Measurements from ENCODE around the gene RPL36A. TPM values are rescaled to one million over a fixed set of nuclear protein-coding genes. Genes with fewer than 3 reads are reported as not detected.
A peak's percentile ranks its signal among the peaks of the same experiment; 100 is the strongest.

Gene RPL36A
- polyA plus RNA-seq, 1 of the 3 experiments (the other 2 are of a cell fraction), result 3,417 TPM

GRCh38 chrX:101417190-101417589 lies 26.4 kb downstream of the RPL36A start:
- POLR2A ChIA-PET, result interaction anchor here (2.4 kb wide), 1 partner anchor 27 kb away, joined by 15 read pairs; the partner anchor contains the start of gene RPL36A
- Histone ChIP-seq H3K79me2 (ENCODE audit: insufficient read depth) (peaks cover 9% of the 10 kb centered on the region; the same call in 1 of the 2 replicates), H4K20me1 (ENCODE audit: insufficient read depth) (peaks cover 2% of the 10 kb centered on the region; the same call in 1 of the 2 replicates), H3K36me3 (replicated peaks in 1 of 2; ENCODE audit: control insufficient read depth in 1 of 2, insufficient read depth in 2 of 2, low read length in 1 of 2) (peaks cover 13 to 23% of the 10 kb centered on the region in 2 experiments), H3K27me3 (ENCODE audit: insufficient read depth) (no peaks in the 10 kb centered on the region), H3K9ac (no peak overlapping the region), H3K9me2 (no peaks in the 10 kb centered on the region), H3K9me3 (no peaks in the 10 kb centered on the region), H3F3A (replicated peaks; ENCODE audit: insufficient read depth) (peaks cover 13% of the 10 kb centered on the region), H3K27ac (ENCODE audit: low read depth in 2 of 2, low read length in 1 of 2) (peak overlapping the region in 1 of 2 experiments; percentile 6; a peak in 1 of 4 replicates), H2AFZ (ENCODE audit: low read depth) (peak overlapping the region; percentile 97), H3K4me3 (ENCODE audit: low read depth in 2 of 2, low read length in 1 of 2) (no peak overlapping the region), H3K4me2 (no peak overlapping the region), H3K4me1 (ENCODE audit: control insufficient read depth in 1 of 2, insufficient read depth in 2 of 2, low read depth in 1 of 2, low read length in 1 of 2) (peaks cover 0 to 6% of the 10 kb centered on the region in 2 experiments; a peak in 2 of 4 replicates)
- no peak for DNase-seq
- TF ChIP-seq MAX (IDR thresholded peaks at IDR 0.05; ENCODE audit: low read depth) (no peak), GABPA (IDR thresholded peaks at IDR 0.05; ENCODE audit: low read depth) (no peak), GATA2 (CRISPR knock-in tag; IDR thresholded peaks at IDR 0.05) (no peak), TAF1 (IDR thresholded peaks at IDR 0.05; ENCODE audit: borderline replicate concordance, low read depth, low read length) (no peak), SMC3 (IDR thresholded peaks at IDR 0.05; ENCODE audit: low read depth, low read length) (no peak), EZH2phosphoT487 (IDR thresholded peaks at IDR 0.05; ENCODE audit: borderline replicate concordance, low read depth) (no peak), REST (IDR thresholded peaks at IDR 0.05; ENCODE audit: low read depth, low read length) (no peak), NRF1 (IDR thresholded peaks at IDR 0.05; ENCODE audit: low read depth, low read length) (no peak), FOXJ3 (CRISPR knock-in tag; IDR thresholded peaks at IDR 0.05) (no peak)
- CTCF ChIA-PET, result interaction anchor here (1.0 to 3.4 kb wide), 8 partner anchors 10 to 1442 kb away, joined by 3 to 24 read pairs (median 6); partner anchors contain the start of genes GLA and HNRNPH2
- 91% methylated on average over 4 of the region's 4 CpGs for WGBS (ENCODE audit: low lambda C conversion rate)

- peak; percentile 74 for TF ChIP-seq TAF1 (IDR thresholded peaks at IDR 0.05; ENCODE audit: borderline replicate concordance, low read depth, low read length)
- TF ChIP-seq NFIC (IDR thresholded peaks at IDR 0.05; ENCODE audit: borderline replicate concordance), result no peak
- TF ChIP-seq YY1 (IDR thresholded peaks at IDR 0.05; ENCODE audit: low read depth), result peak; percentile 86
- no peak for TF ChIP-seq GATA2 (CRISPR knock-in tag; IDR thresholded peaks at IDR 0.05)
- TF ChIP-seq MXI1 (IDR thresholded peaks at IDR 0.05; ENCODE audit: low read depth, low read length), result 0 out of 2 replicates have a peak, but pooled peaks have one; percentile 15
- TF ChIP-seq IRF3 (IDR thresholded peaks at IDR 0.05; ENCODE audit: low read depth, low read length), result no peak
- no peak for TF ChIP-seq ELF1 (IDR thresholded peaks at IDR 0.05)
- H3K27me3 ChIP-seq (ENCODE audit: insufficient read depth), result no peaks in the 10 kb centered on the region
- ChIA-PET POLR2A (interaction anchor here (0.7 to 2.4 kb wide), 2 partner anchors 28 to 1837 kb away, joined by 3 to 15 read pairs; partner anchors contain the start of genes RPL36A and TCEAL8), CTCF (interaction anchor here (1.1 to 2.2 kb wide), 3 partner anchors 11 to 84 kb away, joined by 3 to 6 read pairs (median 5); partner anchors contain the start of genes GLA and HNRNPH2)
- no peaks in the 10 kb centered on the region for H3K9me3 ChIP-seq
- peak overlapping the region; percentile 61 for H3K9ac ChIP-seq
- peaks cover 10 to 13% of the 10 kb centered on the region in 2 experiments for H3K36me3 ChIP-seq (replicated peaks in 1 of 2; ENCODE audit: control insufficient read depth in 1 of 2, insufficient read depth in 2 of 2, low read length in 1 of 2)
- DNase-seq, result peak; percentile 74
- no peaks in the 10 kb centered on the region for H3K9me2 ChIP-seq
- H4K20me1 ChIP-seq (ENCODE audit: insufficient read depth), result no peaks in the 10 kb centered on the region
- peaks cover under 1% of the 10 kb centered on the region; the same call in 1 of the 2 replicates for H3K79me2 ChIP-seq (ENCODE audit: insufficient read depth)
- peak overlapping the region; percentile 75 for H3K4me2 ChIP-seq
- H3K4me1 ChIP-seq (ENCODE audit: control insufficient read depth in 1 of 2, insufficient read depth in 2 of 2, low read depth in 1 of 2, low read length in 1 of 2), result peaks cover 0 to 6% of the 10 kb centered on the region in 2 experiments; a peak in 2 of 4 replicates
- peak overlapping the region; percentile 51 to 54; a peak in 3 of 4 replicates for H3K4me3 ChIP-seq (ENCODE audit: low read depth in 2 of 2, low read length in 1 of 2)
- WGBS (ENCODE audit: low lambda C conversion rate), result 13% methylated on average over 48 of the region's 56 CpGs
- peak overlapping the region; percentile 97 for H2AFZ ChIP-seq (ENCODE audit: low read depth)
- H3K27ac ChIP-seq (ENCODE audit: low read depth in 2 of 2, low read length in 1 of 2), result peak overlapping the region in 1 of 2 experiments; percentile 68; a peak in 2 of 4 replicates
- peaks cover 13% of the 10 kb centered on the region for H3F3A ChIP-seq (replicated peaks; ENCODE audit: insufficient read depth)
These were observed 27.4 kb downstream of the RPL36A start for GRCh38 chrX:101417981-101418841.

All from SK-N-SH (cell line).